CD1c-positive myeloid dendritic cell (primary cell): ENCODE results near the gene MYO7B.

Experiments
- DNase-seq: peaks from one replicate; pipeline ENCODE4 v3.0.0-alpha.2; 2016; ENCODE audit errors: extremely low spot score

Gene MYO7B

GRCh38 chr2:127679680-127680361 lies 144.3 kb downstream of the MYO7B start:
- no peak for DNase-seq

- no peak for DNase-seq
These were observed 145.3 kb downstream of the MYO7B start for GRCh38 chr2:127680706-127681287.

- DNase-seq = peak; percentile 7
These were observed 145.9 kb downstream of the MYO7B start for GRCh38 chr2:127681288-127681804.

- no peak for DNase-seq
These were observed 146.7 kb downstream of the MYO7B start for GRCh38 chr2:127681976-127682857.

- no peak for DNase-seq
These were observed 147.6 kb downstream of the MYO7B start for GRCh38 chr2:127683056-127683455.

GRCh38 chr2:127683757-127684156 lies 148.3 kb downstream of the MYO7B start:
- DNase-seq = no peak

GRCh38 chr2:127685410-127686080 lies 150.1 kb downstream of the MYO7B start:
- DNase-seq = no peak
